Lower lobe of right lung (tissue), 2 donors: ENCODE data around the gene PAOX. TPM values are rescaled to one million over a fixed set of nuclear protein-coding genes. Genes with fewer than 3 reads are reported as not detected.

Source experiments
- ATAC-seq, 2 donors: fragments of 200-7000 bp; cut with Tn5 transposase; one replicate each; pipeline ENCODE4 v1.9.1; 2020 to 2022; ENCODE audit warnings: mild to moderate bottlenecking in 2 of 2, moderate library complexity in 2 of 2
- DNase-seq: peaks from one replicate; pipeline ENCODE4 v3.0.0-alpha.2; 2020
- H3K27ac ChIP-seq: fragments of 200-600 bp; one replicate; pipeline ENCODE4 v1.8.0; 2022
- H3K27me3 ChIP-seq: fragments of 200-600 bp; one replicate; pipeline ENCODE4 v1.8.0; 2022; ENCODE audit warnings: low read depth
- H3K36me3 ChIP-seq: fragments of 200-600 bp; one replicate; pipeline ENCODE4 v1.8.0; 2022; ENCODE audit warnings: mild to moderate bottlenecking
- H3K4me1 ChIP-seq: fragments of 200-600 bp; one replicate; pipeline ENCODE4 v1.8.0; 2022
- H3K4me3 ChIP-seq: fragments of 200-600 bp; one replicate; pipeline ENCODE4 v1.8.0; 2022; ENCODE audit warnings: mild to moderate bottlenecking
- H3K9me3 ChIP-seq: fragments of 200-600 bp; one replicate; pipeline ENCODE4 v1.8.0; 2022
- CTCF ChIP-seq: fragments of 200-600 bp; IDR thresholded peaks from one replicate; pipeline ENCODE4 v1.8.0; 2022; ENCODE audit warnings: antibody characterized with exemption, mild to moderate bottlenecking
- intact Hi-C: fragments of 100-400 bp; cut with DNase I; formaldehyde crosslinking; loops from one replicate; pipeline ENCODE4 v1.11.0; 2022
- total RNA-seq: library from RNA; stranded (reverse); fragmentation: NEBNext Ultra II Directional; extraction: Animal tissue kit (Norgen Biotek cat#: 25700); gene quantifications from one replicate; pipeline ENCODE4 v1.2.1, GENCODE V29; 2021
- donor health status: DM: no; HTN: yes; CAD: no; lungs with severe emphysema.

Gene PAOX
- total RNA-seq, 1 donor from 2014 or later: 6.9 TPM

- H3K27ac ChIP-seq: no peak overlapping the region
- H3K36me3 ChIP-seq: peaks cover 49% of the 10 kb centered on the region
- no peaks in the 10 kb centered on the region for H3K9me3 ChIP-seq
- intact Hi-C loops: no loop called here
- ATAC-seq (no peak), DNase-seq (peak; percentile 28)
- no peak overlapping the region for H3K4me3 ChIP-seq
- no peaks in the 10 kb centered on the region for H3K27me3 ChIP-seq
- peaks cover 18% of the 10 kb centered on the region for H3K4me1 ChIP-seq
- no peak for TF ChIP-seq CTCF
Observed at GRCh38 chr10:133396035-133396624, 17.1 kb downstream of the PAOX start.

- Histone ChIP-seq H3K27ac (no peak overlapping the region), H3K36me3 (peaks cover 65% of the 10 kb centered on the region), H3K9me3 (no peaks in the 10 kb centered on the region), H3K4me3 (no peak overlapping the region), H3K27me3 (no peaks in the 10 kb centered on the region), H3K4me1 (peaks cover 18% of the 10 kb centered on the region)
- intact Hi-C loops: no loop called here
- DNase-seq (no peak), ATAC-seq (no peak)
- TF ChIP-seq CTCF: no peak
Observed at GRCh38 chr10:133397938-133398337, 18.9 kb downstream of the PAOX start.

- intact Hi-C loops: no loop called here
- peak; percentile 28 for DNase-seq
- no peak for TF ChIP-seq CTCF
- Histone ChIP-seq H3K36me3 (peaks cover 71% of the 10 kb centered on the region), H3K9me3 (no peaks in the 10 kb centered on the region), H3K4me1 (peaks cover 12% of the 10 kb centered on the region), H3K4me3 (no peak overlapping the region), H3K27ac (no peak overlapping the region), H3K27me3 (no peaks in the 10 kb centered on the region)
- no peak for ATAC-seq
Observed at GRCh38 chr10:133399123-133399601, 20.1 kb downstream of the PAOX start.

GRCh38 chr10:133400624-133401424 is 21.8 kb downstream of the PAOX start:
- ATAC-seq: peak; percentile 14 to 44
- Histone ChIP-seq H3K36me3 (peaks cover 83% of the 10 kb centered on the region), H3K4me3 (no peak overlapping the region)

GRCh38 chr10:133401500-133401899 is 22.4 kb downstream of the PAOX start:
- DNase-seq: no peak
- Histone ChIP-seq H3K27ac (peak overlapping the region; percentile 39), H3K9me3 (no peaks in the 10 kb centered on the region), H3K4me1 (no peaks in the 10 kb centered on the region), H3K36me3 (peaks cover 83% of the 10 kb centered on the region), H3K4me3 (no peak overlapping the region), H3K27me3 (no peaks in the 10 kb centered on the region)
- intact Hi-C loops: no loop called here
- peak in 1 of 2 donors; percentile 22 for ATAC-seq
- no peak for TF ChIP-seq CTCF

More at GRCh38 chr10:133400624-133401424, 21.8 kb downstream of the PAOX start:
- TF ChIP-seq CTCF: no peak
- H3K27me3 ChIP-seq: no peaks in the 10 kb centered on the region
- intact Hi-C loops: no loop called here
- peaks cover under 1% of the 10 kb centered on the region for H3K4me1 ChIP-seq
- H3K9me3 ChIP-seq: no peaks in the 10 kb centered on the region
- DNase-seq: no peak
- H3K27ac ChIP-seq: peak overlapping the region; percentile 39
